Neuronal stem cell (in vitro differentiated cells): Measurements from ENCODE around the gene MRFAP1. TPM values are rescaled to one million over a fixed set of nuclear protein-coding genes. Genes with fewer than 3 reads are reported as not detected.

Source experiments
- DNase-seq: peaks from one replicate; pipeline ENCODE4 v3.0.0-alpha.2; 2013; ENCODE audit warnings: low spot score
- H2AFZ ChIP-seq: one replicate; pipeline ENCODE4 v1.6.1; 2013; ENCODE audit warnings: mild to moderate bottlenecking, low read length, inconsistent platforms
- H2AK5ac ChIP-seq: 2 replicates; pipeline ENCODE4 v1.6.1; 2013; ENCODE audit warnings: low read depth, mild to moderate bottlenecking, inconsistent platforms, low read length, moderate library complexity, mixed read lengths
- H2BK120ac ChIP-seq: 2 replicates; pipeline ENCODE4 v1.6.1; 2013; ENCODE audit warnings: low read depth, mild to moderate bottlenecking, inconsistent platforms, low read length, moderate library complexity, mixed read lengths
- H2BK12ac ChIP-seq: one replicate; pipeline ENCODE4 v1.6.1; 2013; ENCODE audit warnings: low read length, inconsistent platforms
- H2BK15ac ChIP-seq: 2 replicates; pipeline ENCODE4 v1.6.1; 2013; ENCODE audit warnings: mild to moderate bottlenecking, low read length, inconsistent platforms, mixed read lengths
- H2BK5ac ChIP-seq: one replicate; pipeline ENCODE4 v1.6.1; 2013; ENCODE audit warnings: inconsistent platforms, mild to moderate bottlenecking, low read length, moderate library complexity
- H3K14ac ChIP-seq: one replicate; pipeline ENCODE4 v1.6.1; 2013; ENCODE audit warnings: low read length, inconsistent platforms
- H3K18ac ChIP-seq: 2 replicates; pipeline ENCODE4 v1.6.1; 2013; ENCODE audit warnings: low read length, inconsistent platforms
- H3K23ac ChIP-seq: 2 replicates; pipeline ENCODE4 v1.6.1; 2013; ENCODE audit warnings: low read depth, mild to moderate bottlenecking, mixed read lengths, low read length, inconsistent platforms; ENCODE audit not compliant: poor library complexity
- H3K27ac ChIP-seq: replicated peaks from 3 replicates; pipeline ENCODE4 v1.5.1; 2013; ENCODE audit warnings: low read length, inconsistent platforms
- H3K27me3 ChIP-seq, 3 experiments: 2 replicates each; pipeline ENCODE4 v1.6.1; 2013; ENCODE audit warnings: low read length in 3 of 3, mild to moderate bottlenecking in 2 of 3, inconsistent platforms in 1 of 3, low read depth in 1 of 3, mixed read lengths in 1 of 3, moderate library complexity in 1 of 3; ENCODE audit not compliant: control insufficient read depth in 3 of 3, insufficient read depth in 3 of 3
- H3K36me3 ChIP-seq, 2 donors: replicated peaks in 1 of 2; 2 replicates each; pipeline ENCODE4 v1.6.1; 2013; ENCODE audit warnings: low read length in 2 of 2; ENCODE audit not compliant: control insufficient read depth in 2 of 2, insufficient read depth in 2 of 2
- H3K4ac ChIP-seq: 2 replicates; pipeline ENCODE4 v1.6.1; 2013; ENCODE audit warnings: inconsistent platforms, mild to moderate bottlenecking, low read length, moderate library complexity
- H3K4me1 ChIP-seq, 2 donors: 1 replicate in 1 of 2; 2 replicates in 1 of 2; pipeline ENCODE4 v1.6.1; 2013; ENCODE audit warnings: low read length in 2 of 2, low read depth in 1 of 2; ENCODE audit not compliant: control insufficient read depth in 2 of 2, insufficient read depth in 1 of 2
- H3K4me2 ChIP-seq: one replicate; pipeline ENCODE4 v1.6.1; 2013; ENCODE audit warnings: mild to moderate bottlenecking, low read length, inconsistent platforms; ENCODE audit not compliant: insufficient read depth, poor library complexity, severe bottlenecking
- H3K4me3 ChIP-seq, 2 donors: 2 replicates each; pipeline ENCODE4 v1.5.1; 2013; ENCODE audit warnings: low read length in 2 of 2, mild to moderate bottlenecking in 2 of 2, inconsistent platforms in 1 of 2, moderate library complexity in 1 of 2
- H3K79me1 ChIP-seq: one replicate; pipeline ENCODE4 v1.6.1; 2013; ENCODE audit warnings: low read depth, mild to moderate bottlenecking, inconsistent platforms, low read length, moderate library complexity
- H3K9ac ChIP-seq: one replicate; pipeline ENCODE4 v1.6.1; 2013; ENCODE audit warnings: mild to moderate bottlenecking, low read depth, low read length, inconsistent platforms; ENCODE audit not compliant: poor library complexity
- H3K9me3 ChIP-seq, 2 donors: replicated peaks in 1 of 2; 2 replicates each; pipeline versions ENCODE3 to v1.6.1; 2013; ENCODE audit warnings: low read length in 2 of 2, mild to moderate bottlenecking in 2 of 2, inconsistent platforms in 1 of 2, low read depth in 1 of 2, mixed read lengths in 1 of 2, moderate library complexity in 1 of 2; ENCODE audit not compliant: control insufficient read depth in 2 of 2, insufficient read depth in 1 of 2
- H4K8ac ChIP-seq: one replicate; pipeline ENCODE4 v1.6.1; 2013; ENCODE audit warnings: low read depth, mild to moderate bottlenecking, inconsistent platforms, low read length, moderate library complexity
- H4K91ac ChIP-seq: one replicate; pipeline ENCODE4 v1.6.1; 2013; ENCODE audit warnings: low read length, low read depth, mild to moderate bottlenecking, inconsistent platforms; ENCODE audit not compliant: poor library complexity
- WGBS, 2 donors: extraction: QIAGEN DNeasy Blood & Tissue Kit; methylation state at CpG; one replicate each; pipeline ENCODE4 v1.1.7; 2013; ENCODE audit warnings: missing lambda C conversion rate in 2 of 2, mixed read lengths in 1 of 2; ENCODE audit not compliant: insufficient read length in 2 of 2, insufficient replicate concordance in 1 of 2; ENCODE audit errors: extremely low coverage in 2 of 2; 5-methylcytosine and 5-hydroxymethylcytosine counted together
- polyA plus RNA-seq, 2 experiments: library from polyadenylated mRNA; stranded (reverse); fragments of 200-250 nt; gene quantifications; one replicate each; pipeline ENCODE4 v1.2.3, GENCODE V29; 2013

MRFAP1 gene
- polyA plus RNA-seq (2013, experiment 1 of 2): 198 TPM
- 203 TPM for polyA plus RNA-seq (2013, experiment 2 of 2)

DNA sequence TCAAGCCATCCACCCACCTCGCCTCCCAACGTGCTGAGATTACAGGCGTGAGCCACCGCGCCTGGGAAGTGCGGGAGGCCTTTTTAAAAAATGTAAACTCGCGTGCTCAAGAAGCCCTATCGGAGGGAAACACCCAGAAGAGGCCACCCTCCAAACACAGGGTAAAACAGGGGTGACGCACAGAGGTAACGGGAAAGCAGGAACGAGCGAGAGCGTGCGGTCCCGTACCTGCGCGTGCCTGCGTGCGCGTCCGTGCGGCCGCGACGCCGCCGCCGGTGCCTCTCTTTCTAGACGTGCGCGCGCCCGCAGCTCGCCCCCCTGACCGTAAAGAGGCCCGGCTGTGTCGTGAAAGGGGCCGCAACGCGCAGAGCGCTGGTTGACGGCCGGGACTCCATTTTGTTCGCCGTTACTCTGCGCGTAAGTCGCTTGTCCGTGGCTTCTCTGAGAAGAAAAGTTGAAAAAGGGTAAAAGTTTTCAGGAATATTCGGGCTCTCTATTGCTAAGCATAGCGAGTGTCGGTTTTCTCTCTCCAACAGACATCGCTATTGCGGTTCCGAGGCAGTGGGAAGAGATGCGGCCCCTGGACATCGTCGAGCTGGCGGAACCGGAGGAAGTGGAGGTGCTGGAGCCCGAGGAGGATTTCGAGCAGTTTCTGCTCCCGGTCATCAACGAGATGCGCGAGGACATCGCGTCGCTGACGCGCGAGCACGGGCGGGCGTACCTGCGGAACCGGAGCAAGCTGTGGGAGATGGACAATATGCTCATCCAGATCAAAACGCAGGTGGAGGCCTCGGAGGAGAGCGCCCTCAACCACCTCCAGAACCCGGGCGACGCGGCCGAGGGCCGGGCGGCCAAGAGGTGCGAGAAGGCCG, at the start of gene MRFAP1:
MRFAP1 (plus strand) TSS at position 394 of the 872 bp plus-strand sequence; CDS start at position 572, 178 bp downstream.
- peak; percentile 88 for DNase-seq
- H2BK120ac ChIP-seq: no peak within 1 kb of the TSS
- H3K14ac ChIP-seq: peak within 1 kb of the TSS; percentile 75
- H4K8ac ChIP-seq: peak within 1 kb of the TSS; percentile 95
- H3K79me1 ChIP-seq: peaks cover 4% of the 10 kb centered on the region
- peak within 1 kb of the TSS; percentile 95 for H3K4ac ChIP-seq
- H3K4me1 ChIP-seq: peaks cover 4 to 9% of the 10 kb centered on the region in 2 donors
- peak within 1 kb of the TSS; percentile 81 for H3K4me2 ChIP-seq
- peak within 1 kb of the TSS; percentile 91 to 100 for H3K4me3 ChIP-seq
- H3K9ac ChIP-seq: peak within 1 kb of the TSS; percentile 99
- no peak within 1 kb of the TSS for H2BK15ac ChIP-seq
- H4K91ac ChIP-seq: no peak within 1 kb of the TSS
- H3K18ac ChIP-seq: peak within 1 kb of the TSS; percentile 93
- peak within 1 kb of the TSS; percentile 86 for H3K27ac ChIP-seq
- WGBS, 2 donors: no CpG with 5 or more reads among the region's 90 CpGs
- H2AK5ac ChIP-seq: peak within 1 kb of the TSS; percentile 85
- peaks cover 0 to 2% of the 10 kb centered on the region in 2 donors for H3K9me3 ChIP-seq
- H3K27me3 ChIP-seq: no peaks in the 10 kb centered on the region
- peak within 1 kb of the TSS; percentile 94 for H3K23ac ChIP-seq
- peak within 1 kb of the TSS; percentile 92 for H2AFZ ChIP-seq
- peaks cover 9 to 24% of the 10 kb centered on the region in 2 donors for H3K36me3 ChIP-seq
- peak within 1 kb of the TSS; percentile 9 for H2BK5ac ChIP-seq
- H2BK12ac ChIP-seq: no peak within 1 kb of the TSS

- no peak overlapping the region for H2BK120ac ChIP-seq
- H3K36me3 ChIP-seq: no peaks in the 10 kb centered on the region
- no peak for DNase-seq
- no peak overlapping the region for H3K23ac ChIP-seq
- no peak overlapping the region for H3K9ac ChIP-seq
- no peak overlapping the region for H4K91ac ChIP-seq
- H2AFZ ChIP-seq: no peak overlapping the region
- peak overlapping the region; percentile 75 for H2BK5ac ChIP-seq
- peak overlapping the region; percentile 16 for H2BK12ac ChIP-seq
- H3K27me3 ChIP-seq: no peaks in the 10 kb centered on the region
- H3K14ac ChIP-seq: no peak overlapping the region
- no peak overlapping the region for H3K18ac ChIP-seq
- no peak overlapping the region for H3K4ac ChIP-seq
- no peaks in the 10 kb centered on the region for H3K79me1 ChIP-seq
- no peak overlapping the region for H3K4me3 ChIP-seq
- no peak overlapping the region for H2AK5ac ChIP-seq
- H3K27ac ChIP-seq: no peak overlapping the region
- WGBS, 2 donors: no CpG with 5 or more reads among the region's 9 CpGs
- H3K4me1 ChIP-seq: no peaks in the 10 kb centered on the region
- H3K4me2 ChIP-seq: no peak overlapping the region
- no peak overlapping the region for H2BK15ac ChIP-seq
- H3K9me3 ChIP-seq: no peaks in the 10 kb centered on the region
- H4K8ac ChIP-seq: no peak overlapping the region
Observed at GRCh38 chr4:6591313-6591712, 49.2 kb upstream of the MRFAP1 start.

GRCh38 chr4:6591781-6592180, 48.7 kb upstream of the MRFAP1 start:
- H2BK5ac ChIP-seq: peak overlapping the region; percentile 18
- no peak overlapping the region for H3K4me2 ChIP-seq
- no peak overlapping the region for H3K4ac ChIP-seq
- H4K91ac ChIP-seq: no peak overlapping the region
- no CpG with 5 or more reads among the region's 9 CpGs for WGBS, 2 donors
- no peak overlapping the region for H3K9ac ChIP-seq
- H3K27ac ChIP-seq: no peak overlapping the region
- H4K8ac ChIP-seq: no peak overlapping the region
- no peak for DNase-seq
- H3K4me3 ChIP-seq: no peak overlapping the region
- H3K4me1 ChIP-seq: no peaks in the 10 kb centered on the region
- H3K79me1 ChIP-seq: no peaks in the 10 kb centered on the region
- no peak overlapping the region for H2BK12ac ChIP-seq
- no peak overlapping the region for H2AFZ ChIP-seq
- H2AK5ac ChIP-seq: no peak overlapping the region
- no peaks in the 10 kb centered on the region for H3K36me3 ChIP-seq
- peak overlapping the region; percentile 6 for H3K23ac ChIP-seq
- H3K27me3 ChIP-seq: no peaks in the 10 kb centered on the region
- H2BK120ac ChIP-seq: no peak overlapping the region
- no peak overlapping the region for H3K18ac ChIP-seq
- H3K14ac ChIP-seq: no peak overlapping the region
- H2BK15ac ChIP-seq: no peak overlapping the region
- no peaks in the 10 kb centered on the region for H3K9me3 ChIP-seq

GRCh38 chr4:6592804-6593563, 47.5 kb upstream of the MRFAP1 start:
- Histone ChIP-seq H2AFZ (no peak overlapping the region), H2BK12ac (no peak overlapping the region), H3K18ac (peak overlapping the region; percentile 42), H4K91ac (no peak overlapping the region), H3K79me1 (no peaks in the 10 kb centered on the region), H3K14ac (no peak overlapping the region), H4K8ac (no peak overlapping the region), H2BK5ac (peak overlapping the region; percentile 26), H3K27me3 (no peaks in the 10 kb centered on the region), H2BK120ac (no peak overlapping the region), H3K4me1 (no peaks in the 10 kb centered on the region), H3K9me3 (no peaks in the 10 kb centered on the region), H3K27ac (no peak overlapping the region), H3K4me3 (no peak overlapping the region), H2AK5ac (peak overlapping the region; percentile 47), H2BK15ac (no peak overlapping the region), H3K9ac (no peak overlapping the region), H3K23ac (no peak overlapping the region), H3K4me2 (no peak overlapping the region), H3K4ac (no peak overlapping the region), H3K36me3 (peaks cover 0 to 3% of the 10 kb centered on the region in 2 donors)
- no peak for DNase-seq
- WGBS, 2 donors: no CpG with 5 or more reads among the region's 16 CpGs
